Prostate gland (tissue), 2 donors: ENCODE data around the gene CDC42EP3.

Experiments
- CTCF ChIP-seq, 4 experiments: fragments of 200-600 bp in 2 of 4; fragments of 450-650 bp in 2 of 4; sonication (generic) in 2 of 4; IDR thresholded peaks; 1 replicate in 3 of 4; 2 replicates in 1 of 4; pipeline ENCODE4 v1.5.1; 2016 to 2019; ENCODE audit warnings: antibody characterized with exemption in 4 of 4, mild to moderate bottlenecking in 2 of 4, moderate library complexity in 2 of 4
- POLR2AphosphoS5 ChIP-seq: sonication (generic); formaldehyde crosslinking; IDR thresholded peaks from one replicate; pipeline ENCODE4 v1.6.1; 2017; ENCODE audit warnings: antibody characterized with exemption

- TF ChIP-seq CTCF (IDR thresholded peaks at IDR 0.05) (no peak), POLR2AphosphoS5 (no peak)
These were observed 32.5 kb downstream of the CDC42EP3 start for GRCh38 chr2:37638973-37639372.
